HG03108 (cell line): ENCODE results near the gene ATAD3C.
"Not testable (repeated sequence)": the region's sequence is repeated elsewhere in the genome, so short reads cannot be mapped to it uniquely, and the experiment has no call there.

Source experiments
- ATAC-seq: cut with Tn5 transposase; IDR thresholded peaks from one replicate; pipeline ENCODE4 v1.9.1; 2021; ENCODE audit warnings: moderate library complexity; ENCODE audit not compliant: unreplicated experiment

ATAD3C gene

GRCh38 chr1:1440262-1441001 lies 9.1 kb upstream of the ATAD3C start:
- ATAC-seq, result no peak

GRCh38 chr1:1441002-1441888 lies 8.2 kb upstream of the ATAD3C start:
- no peak for ATAC-seq

- ATAC-seq, result no peak
Measured at GRCh38 chr1:1442069-1442770, 7.3 kb upstream of the ATAD3C start.

GRCh38 chr1:1446631-1447030 lies 2.9 kb upstream of the ATAD3C start:
- ATAC-seq, result not testable (repeated sequence)

- ATAC-seq, result not testable (repeated sequence)
Measured at GRCh38 chr1:1450616-1451015, 1.1 kb downstream of the ATAD3C start.

GRCh38 chr1:1451696-1452364 lies 2.3 kb downstream of the ATAD3C start:
- ATAC-seq, result no peak

- ATAC-seq, result not testable (repeated sequence)
Measured at GRCh38 chr1:1452365-1452739, 2.9 kb downstream of the ATAD3C start.

- ATAC-seq, result no peak
Measured at GRCh38 chr1:1452882-1453281, 3.4 kb downstream of the ATAD3C start.

- not testable (repeated sequence) for ATAC-seq
Measured at GRCh38 chr1:1454286-1455056, 5.0 kb downstream of the ATAD3C start.

GRCh38 chr1:1455366-1455884 lies 5.9 kb downstream of the ATAD3C start:
- no peak for ATAC-seq

- not testable (repeated sequence) for ATAC-seq
Measured at GRCh38 chr1:1455934-1456333, 6.4 kb downstream of the ATAD3C start.

GRCh38 chr1:1456683-1457255 lies 7.3 kb downstream of the ATAD3C start:
- not testable (repeated sequence) for ATAC-seq

- ATAC-seq, result not testable (repeated sequence)
Measured at GRCh38 chr1:1459156-1459555, 9.7 kb downstream of the ATAD3C start.

- not testable (repeated sequence) for ATAC-seq
Measured at GRCh38 chr1:1459711-1460110, 10.2 kb downstream of the ATAD3C start.

- ATAC-seq, result no peak
Measured at GRCh38 chr1:1460540-1461130, 11.1 kb downstream of the ATAD3C start.

GRCh38 chr1:1461721-1462317 lies 12.3 kb downstream of the ATAD3C start:
- no peak for ATAC-seq

GRCh38 chr1:1462318-1462966 lies 13.0 kb downstream of the ATAD3C start:
- no peak for ATAC-seq

- ATAC-seq, result no peak
Measured at GRCh38 chr1:1463312-1463711, 13.8 kb downstream of the ATAD3C start.
